ENCODE measurements around the gene KPNB1. TPM values are rescaled to one million over a fixed set of nuclear protein-coding genes. Genes with fewer than 3 reads are reported as not detected.

Gene KPNB1
- total RNA-seq, 1 donor from 2014 or later, result 301 TPM

- DNase-seq (ENCODE audit: extremely low spot score, unreplicated experiment), result no peak
- no peaks in the 10 kb centered on the region for H3K9me3 Mint-ChIP-seq (ENCODE audit: unreplicated experiment)
- H3K4me1 Mint-ChIP-seq (ENCODE audit: unreplicated experiment), result no peaks in the 10 kb centered on the region
- H3K4me3 Mint-ChIP-seq (ENCODE audit: unreplicated experiment), result no peak overlapping the region
- no peaks in the 10 kb centered on the region for H3K36me3 Mint-ChIP-seq (ENCODE audit: unreplicated experiment)
- TF ChIP-seq CTCF (IDR thresholded peaks at IDR 0.05), result no peak
- peaks cover 63% of the 10 kb centered on the region for H3K27me3 Mint-ChIP-seq (ENCODE audit: unreplicated experiment)
- H3K27ac Mint-ChIP-seq (ENCODE audit: unreplicated experiment), result no peak overlapping the region
Observed at GRCh38 chr17:47726796-47727703, 77.3 kb downstream of the KPNB1 start.

- TF ChIP-seq CTCF (IDR thresholded peaks at IDR 0.05), result no peak
- no peaks in the 10 kb centered on the region for H3K9me3 Mint-ChIP-seq (ENCODE audit: unreplicated experiment)
- no peak overlapping the region for H3K4me3 Mint-ChIP-seq (ENCODE audit: unreplicated experiment)
- no peak overlapping the region for H3K27ac Mint-ChIP-seq (ENCODE audit: unreplicated experiment)
- H3K27me3 Mint-ChIP-seq (ENCODE audit: unreplicated experiment), result peaks cover 69% of the 10 kb centered on the region
- peaks cover under 1% of the 10 kb centered on the region for H3K4me1 Mint-ChIP-seq (ENCODE audit: unreplicated experiment)
- no peaks in the 10 kb centered on the region for H3K36me3 Mint-ChIP-seq (ENCODE audit: unreplicated experiment)
- no peak for DNase-seq (ENCODE audit: extremely low spot score, unreplicated experiment)
Observed at GRCh38 chr17:47727704-47728036, 78.0 kb downstream of the KPNB1 start.

GRCh38 chr17:47728214-47728877 is 78.6 kb downstream of the KPNB1 start:
- TF ChIP-seq CTCF (IDR thresholded peaks at IDR 0.05), result no peak
- H3K27ac Mint-ChIP-seq (ENCODE audit: unreplicated experiment), result no peak overlapping the region
- no peak for DNase-seq (ENCODE audit: extremely low spot score, unreplicated experiment)
- peaks cover 70% of the 10 kb centered on the region for H3K27me3 Mint-ChIP-seq (ENCODE audit: unreplicated experiment)
- H3K4me3 Mint-ChIP-seq (ENCODE audit: unreplicated experiment), result no peak overlapping the region
- no peaks in the 10 kb centered on the region for H3K9me3 Mint-ChIP-seq (ENCODE audit: unreplicated experiment)
- peaks cover 3% of the 10 kb centered on the region for H3K4me1 Mint-ChIP-seq (ENCODE audit: unreplicated experiment)
- no peaks in the 10 kb centered on the region for H3K36me3 Mint-ChIP-seq (ENCODE audit: unreplicated experiment)

- DNase-seq (ENCODE audit: extremely low spot score, unreplicated experiment), result no peak
- no peaks in the 10 kb centered on the region for H3K36me3 Mint-ChIP-seq (ENCODE audit: unreplicated experiment)
- H3K4me1 Mint-ChIP-seq (ENCODE audit: unreplicated experiment), result peaks cover 7% of the 10 kb centered on the region
- no peak for TF ChIP-seq CTCF (IDR thresholded peaks at IDR 0.05)
- no peak overlapping the region for H3K4me3 Mint-ChIP-seq (ENCODE audit: unreplicated experiment)
- no peaks in the 10 kb centered on the region for H3K9me3 Mint-ChIP-seq (ENCODE audit: unreplicated experiment)
- H3K27ac Mint-ChIP-seq (ENCODE audit: unreplicated experiment), result no peak overlapping the region
- H3K27me3 Mint-ChIP-seq (ENCODE audit: unreplicated experiment), result peaks cover 69% of the 10 kb centered on the region
Observed at GRCh38 chr17:47729476-47729875, 79.8 kb downstream of the KPNB1 start.

GRCh38 chr17:47730681-47731080 is 81.0 kb downstream of the KPNB1 start:
- Mint-ChIP-seq H3K4me1 (ENCODE audit: unreplicated experiment) (peaks cover 7% of the 10 kb centered on the region), H3K9me3 (ENCODE audit: unreplicated experiment) (no peaks in the 10 kb centered on the region), H3K4me3 (ENCODE audit: unreplicated experiment) (no peak overlapping the region), H3K27ac (ENCODE audit: unreplicated experiment) (no peak overlapping the region), H3K36me3 (ENCODE audit: unreplicated experiment) (no peaks in the 10 kb centered on the region), H3K27me3 (ENCODE audit: unreplicated experiment) (peaks cover 73% of the 10 kb centered on the region)
- no peak for TF ChIP-seq CTCF (IDR thresholded peaks at IDR 0.05)
- DNase-seq (ENCODE audit: extremely low spot score, unreplicated experiment), result no peak

Data from osteocyte (in vitro differentiated cells).